ENCODE results near the gene TGFBR3L.
A peak's percentile ranks its signal among the peaks of the same experiment; 100 is the strongest.

Gene TGFBR3L

DNA sequence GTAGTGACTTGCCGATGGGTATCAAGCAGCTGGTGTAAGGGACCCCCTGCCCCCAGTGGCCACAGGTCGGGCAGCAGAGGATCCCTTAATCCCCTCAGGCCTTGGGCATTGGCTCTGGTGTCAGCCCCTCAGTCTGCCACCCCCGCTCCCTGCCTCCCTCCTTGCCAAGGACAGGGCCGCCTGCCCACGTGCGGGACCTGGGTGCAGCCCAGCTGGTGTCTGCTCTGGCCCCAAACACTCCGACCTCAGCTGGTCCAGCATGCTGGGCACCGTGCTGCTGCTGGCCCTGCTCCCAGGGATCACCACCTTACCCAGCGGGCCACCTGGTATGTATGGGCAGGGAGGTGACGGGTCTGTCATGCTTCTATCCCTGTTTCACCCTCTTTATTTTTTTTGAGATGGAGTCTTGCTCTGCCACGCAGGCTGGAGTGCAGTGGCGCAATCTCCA, at the start of gene TGFBR3L:
Gene TGFBR3L (plus strand): TSS at position 233 of the 448 bp plus-strand sequence.
- TF ChIP-seq, protein P1, sequence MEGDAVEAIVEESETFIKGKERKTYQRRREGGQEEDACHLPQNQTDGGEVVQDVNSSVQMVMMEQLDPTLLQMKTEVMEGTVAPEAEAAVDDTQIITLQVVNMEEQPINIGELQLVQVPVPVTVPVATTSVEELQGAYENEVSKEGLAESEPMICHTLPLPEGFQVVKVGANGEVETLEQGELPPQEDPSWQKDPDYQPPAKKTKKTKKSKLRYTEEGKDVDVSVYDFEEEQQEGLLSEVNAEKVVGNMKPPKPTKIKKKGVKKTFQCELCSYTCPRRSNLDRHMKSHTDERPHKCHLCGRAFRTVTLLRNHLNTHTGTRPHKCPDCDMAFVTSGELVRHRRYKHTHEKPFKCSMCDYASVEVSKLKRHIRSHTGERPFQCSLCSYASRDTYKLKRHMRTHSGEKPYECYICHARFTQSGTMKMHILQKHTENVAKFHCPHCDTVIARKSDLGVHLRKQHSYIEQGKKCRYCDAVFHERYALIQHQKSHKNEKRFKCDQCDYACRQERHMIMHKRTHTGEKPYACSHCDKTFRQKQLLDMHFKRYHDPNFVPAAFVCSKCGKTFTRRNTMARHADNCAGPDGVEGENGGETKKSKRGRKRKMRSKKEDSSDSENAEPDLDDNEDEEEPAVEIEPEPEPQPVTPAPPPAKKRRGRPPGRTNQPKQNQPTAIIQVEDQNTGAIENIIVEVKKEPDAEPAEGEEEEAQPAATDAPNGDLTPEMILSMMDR (IDR thresholded peaks at IDR 0.05; ENCODE audit: extremely low read depth, missing control alignments) = no peak
- DNase-seq (ENCODE audit: low spot score) = no peak

DNA sequence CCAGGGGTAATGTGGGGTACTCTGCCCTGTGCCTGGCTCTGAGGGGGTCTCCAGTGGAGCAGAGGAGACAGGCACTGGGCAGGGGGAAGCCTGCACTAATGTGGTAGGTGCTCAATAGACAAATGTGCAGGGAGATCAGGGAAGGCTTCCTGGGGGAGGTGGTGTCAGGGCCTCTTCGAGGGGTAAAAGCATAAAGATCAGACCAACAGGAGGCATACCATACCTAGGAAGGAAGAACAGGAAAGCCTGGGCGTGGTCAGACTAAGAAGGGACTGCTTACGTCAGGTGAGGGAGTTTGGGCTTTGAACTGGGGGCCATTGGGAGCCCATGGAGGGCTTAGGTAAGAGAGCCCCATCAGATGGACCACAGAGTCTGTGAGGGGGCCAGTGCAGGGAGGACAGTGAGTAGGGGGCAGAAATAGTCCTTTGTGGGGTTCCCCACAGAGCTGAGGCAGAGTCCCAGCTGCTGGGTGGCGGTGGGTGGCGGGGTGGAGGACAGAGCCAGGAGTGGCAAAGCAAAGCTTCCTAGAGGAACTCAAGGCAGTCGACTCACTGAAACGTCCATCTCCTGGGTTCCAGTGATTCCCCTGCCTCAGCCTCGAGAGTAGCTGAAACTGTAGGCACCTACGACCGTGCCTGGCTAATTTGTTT, 49.2 kb upstream of the TGFBR3L start:
- TF ChIP-seq, protein P1 (IDR thresholded peaks at IDR 0.05; ENCODE audit: extremely low read depth, missing control alignments) = no peak
- DNase-seq (ENCODE audit: low spot score) = no peak

DNA sequence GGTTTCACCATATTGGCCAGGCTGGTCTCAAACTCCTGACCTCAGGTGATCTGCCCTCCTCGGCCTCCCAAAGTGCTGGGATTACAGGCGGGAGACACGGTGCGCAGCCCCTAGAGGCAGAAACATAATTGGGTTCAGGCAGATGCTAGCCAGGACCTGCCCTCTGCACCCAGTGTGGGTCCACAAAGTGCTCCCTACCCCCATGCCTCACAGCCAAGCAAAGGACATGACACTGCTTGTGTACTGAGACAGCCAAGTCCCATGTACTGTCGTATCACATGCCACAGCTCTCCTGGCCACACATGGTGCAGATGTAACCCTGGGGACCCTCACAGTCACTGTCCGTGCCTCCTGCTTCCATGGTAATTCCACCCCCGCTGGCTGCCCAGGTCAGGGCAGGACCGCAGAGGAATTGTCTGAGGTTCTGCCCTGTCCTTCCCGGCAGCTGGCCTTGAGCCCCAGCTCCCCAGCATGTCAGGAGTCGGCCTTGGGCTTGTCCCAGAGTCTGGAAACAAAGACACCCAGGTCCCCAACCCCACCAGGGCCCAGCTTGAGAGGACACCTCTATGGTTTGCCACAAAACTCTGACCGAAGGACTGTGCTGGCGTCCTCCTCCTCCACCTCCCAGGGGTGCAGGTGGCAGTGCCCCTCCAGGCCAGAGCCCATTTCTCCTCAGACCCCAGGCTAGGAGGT, 48.1 kb upstream of the TGFBR3L start:
- DNase-seq (ENCODE audit: low spot score) = no peak
- TF ChIP-seq, protein P1 (IDR thresholded peaks at IDR 0.05; ENCODE audit: extremely low read depth, missing control alignments) = no peak

DNA sequence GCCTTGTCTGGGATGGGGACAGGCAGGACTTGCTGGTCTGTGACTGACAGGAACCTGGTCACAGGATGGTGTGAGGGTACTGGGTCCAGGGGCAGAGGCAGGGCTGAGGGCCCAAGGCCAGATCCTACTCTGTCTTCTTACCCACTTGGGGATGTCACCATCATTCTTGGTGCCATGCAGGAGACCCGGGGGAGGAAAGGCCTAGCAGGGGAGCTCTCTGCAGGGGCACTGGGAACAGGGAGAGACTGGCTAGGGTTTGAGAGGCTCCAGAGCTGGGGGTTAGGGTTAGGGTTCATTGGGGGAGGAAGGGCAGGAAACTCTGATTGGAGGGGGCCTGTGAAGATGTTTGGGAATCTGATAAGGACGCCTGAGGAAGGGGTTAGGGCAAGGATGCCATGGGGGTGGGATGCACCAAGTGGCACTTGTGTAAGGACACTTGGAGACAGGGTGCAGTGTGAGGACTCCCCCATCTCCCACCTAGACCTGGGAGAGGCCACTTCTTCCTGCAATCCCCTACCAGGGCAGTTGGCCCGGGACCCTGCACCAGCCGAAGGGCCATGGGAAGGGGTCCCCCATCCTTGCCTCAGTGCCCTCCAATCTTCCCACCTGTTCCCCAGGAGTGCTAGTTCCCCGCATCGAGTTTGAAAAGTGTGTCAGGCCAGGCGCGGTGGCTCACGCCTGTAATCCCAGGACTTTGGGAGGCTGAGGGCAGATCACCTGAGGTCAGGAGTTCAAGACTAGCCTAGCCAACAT, 47.4 kb upstream of the TGFBR3L start:
- DNase-seq (ENCODE audit: low spot score) = no peak
- TF ChIP-seq, protein P1 (IDR thresholded peaks at IDR 0.05; ENCODE audit: extremely low read depth, missing control alignments) = no peak

DNA sequence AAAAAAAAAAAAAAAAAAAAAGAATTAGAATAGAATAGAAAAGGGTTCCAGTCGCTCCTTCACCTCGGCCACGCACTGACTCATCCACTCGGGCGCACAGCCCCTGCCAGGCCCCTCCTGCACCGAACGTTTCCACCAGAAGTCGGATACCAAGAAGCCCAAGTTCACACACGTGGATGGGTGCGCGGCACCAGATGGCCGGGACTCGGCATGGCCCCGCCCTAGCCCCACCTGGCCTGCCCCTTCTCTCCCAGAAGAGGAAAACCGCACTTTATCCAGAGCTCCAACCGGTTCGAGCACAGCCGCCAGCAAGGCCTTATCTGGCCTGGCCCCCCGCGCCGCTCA, 46.3 kb upstream of the TGFBR3L start:
- TF ChIP-seq, protein P1 (IDR thresholded peaks at IDR 0.05; ENCODE audit: extremely low read depth, missing control alignments) = no peak
- DNase-seq (ENCODE audit: low spot score) = no peak

DNA sequence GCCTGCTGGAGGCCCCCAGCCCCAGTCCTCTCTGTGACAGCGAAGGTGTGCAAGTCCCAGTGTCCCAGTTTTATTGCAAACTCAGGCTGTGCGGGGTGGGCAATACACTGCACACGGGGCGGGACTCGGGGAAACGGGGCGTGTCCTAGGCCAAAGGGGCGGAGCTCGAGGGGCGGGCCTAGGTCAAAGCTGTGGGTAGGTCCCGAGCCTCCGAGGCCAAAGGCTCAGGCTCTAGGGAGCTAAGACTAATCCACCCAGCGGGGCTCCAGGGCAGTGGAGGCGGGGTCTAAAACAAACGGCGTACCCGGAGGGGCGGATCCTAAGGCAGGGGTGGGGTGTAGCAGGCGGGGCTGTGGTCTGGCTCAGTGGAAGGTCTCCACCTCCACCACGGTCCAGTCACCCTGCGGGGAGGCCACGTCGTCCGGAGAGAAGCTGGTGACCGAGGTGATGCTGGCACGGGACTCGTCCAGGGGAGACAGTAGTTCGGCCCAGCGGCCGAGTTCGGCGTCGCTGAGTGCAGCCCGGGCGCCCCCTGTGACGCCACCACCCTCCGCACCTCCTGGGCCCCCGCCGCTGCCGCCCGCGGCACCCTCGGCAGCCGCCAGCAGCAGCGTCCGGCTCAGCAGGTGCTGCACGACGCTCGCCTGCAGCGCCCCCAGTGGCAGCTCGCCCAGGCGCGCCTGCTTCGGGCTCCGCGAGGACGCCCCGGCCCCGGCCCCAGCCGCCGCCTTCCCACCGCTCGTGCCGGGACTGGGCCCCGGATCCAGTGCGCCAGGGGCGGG, 45.8 kb upstream of the TGFBR3L start:
- peak; percentile 97 for DNase-seq (ENCODE audit: low spot score)
- TF ChIP-seq, protein P1 (IDR thresholded peaks at IDR 0.05; ENCODE audit: extremely low read depth, missing control alignments) = peak; percentile 90
